GM10266 (cell line): Measurements from ENCODE around the gene HACD2.
"Not testable (repeated sequence)": the region's sequence is repeated elsewhere in the genome, so short reads cannot be mapped to it uniquely, and the experiment has no call there.

ENCODE experiments used
- DNase-seq: peaks from one replicate; pipeline ENCODE4 v3.0.0; 2012; ENCODE audit errors: extremely low spot score
- TF ChIP-seq, protein P1 (sequence below): IDR thresholded peaks from 2 replicates; pipeline ENCODE4 v1.5.1; 2012; ENCODE audit warnings: mild to moderate bottlenecking, low read depth; ENCODE audit not compliant: control insufficient read depth, insufficient read depth; ENCODE audit errors: missing control alignments

The HACD2 gene

DNA sequence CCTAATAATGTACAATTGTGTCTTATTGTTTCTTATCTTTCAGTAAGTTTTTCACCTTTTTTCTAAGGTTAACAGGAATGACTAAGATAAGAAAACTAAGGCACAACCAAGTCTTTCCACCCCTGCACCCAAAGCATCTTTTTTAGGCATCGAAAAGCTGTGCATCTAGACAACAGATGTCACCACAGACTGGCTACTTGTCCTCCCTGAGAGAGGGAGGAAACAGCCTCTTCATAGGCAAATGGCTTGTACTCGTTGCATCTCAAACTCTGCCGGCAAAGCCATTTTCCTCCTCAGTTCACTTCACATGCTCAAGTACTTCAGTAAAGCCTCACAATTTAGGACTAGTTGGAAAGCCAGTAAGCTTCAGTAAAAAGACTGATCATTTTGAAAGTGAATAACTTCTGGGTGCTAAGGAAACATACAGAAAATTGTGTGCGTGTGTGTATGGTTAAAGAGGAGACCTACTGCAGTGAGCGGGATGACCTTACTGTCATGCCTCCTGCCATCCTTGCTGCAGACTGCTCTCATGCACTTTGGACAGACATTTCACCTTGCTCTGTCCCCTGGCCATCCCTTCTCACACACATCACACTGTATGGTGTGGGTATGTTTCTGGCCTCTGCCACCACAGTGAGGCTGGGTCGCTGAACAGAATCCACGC is 36.5 kb upstream of the HACD2 start:
- TF ChIP-seq, protein P1, sequence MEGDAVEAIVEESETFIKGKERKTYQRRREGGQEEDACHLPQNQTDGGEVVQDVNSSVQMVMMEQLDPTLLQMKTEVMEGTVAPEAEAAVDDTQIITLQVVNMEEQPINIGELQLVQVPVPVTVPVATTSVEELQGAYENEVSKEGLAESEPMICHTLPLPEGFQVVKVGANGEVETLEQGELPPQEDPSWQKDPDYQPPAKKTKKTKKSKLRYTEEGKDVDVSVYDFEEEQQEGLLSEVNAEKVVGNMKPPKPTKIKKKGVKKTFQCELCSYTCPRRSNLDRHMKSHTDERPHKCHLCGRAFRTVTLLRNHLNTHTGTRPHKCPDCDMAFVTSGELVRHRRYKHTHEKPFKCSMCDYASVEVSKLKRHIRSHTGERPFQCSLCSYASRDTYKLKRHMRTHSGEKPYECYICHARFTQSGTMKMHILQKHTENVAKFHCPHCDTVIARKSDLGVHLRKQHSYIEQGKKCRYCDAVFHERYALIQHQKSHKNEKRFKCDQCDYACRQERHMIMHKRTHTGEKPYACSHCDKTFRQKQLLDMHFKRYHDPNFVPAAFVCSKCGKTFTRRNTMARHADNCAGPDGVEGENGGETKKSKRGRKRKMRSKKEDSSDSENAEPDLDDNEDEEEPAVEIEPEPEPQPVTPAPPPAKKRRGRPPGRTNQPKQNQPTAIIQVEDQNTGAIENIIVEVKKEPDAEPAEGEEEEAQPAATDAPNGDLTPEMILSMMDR, result no peak
- DNase-seq, result no peak

DNA sequence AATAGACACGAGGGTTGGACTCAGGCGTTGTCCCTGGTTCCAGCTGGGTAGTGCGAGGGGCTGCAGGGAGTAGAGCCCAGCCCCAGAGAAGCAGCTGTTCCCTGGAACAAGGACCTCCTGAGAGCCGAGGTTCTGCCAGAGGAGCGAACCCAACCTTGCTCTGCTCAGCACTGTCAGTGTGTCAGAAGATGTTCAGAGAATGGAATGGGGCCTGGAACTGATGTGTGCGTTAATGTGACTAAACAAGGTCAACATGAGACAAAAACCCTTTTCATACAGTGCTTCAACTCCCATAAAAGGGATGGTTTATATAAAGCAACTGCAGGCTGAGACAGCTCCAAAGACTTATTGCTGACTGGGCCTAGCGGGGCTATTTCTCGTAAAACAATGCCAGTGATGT is 35.5 kb upstream of the HACD2 start:
- TF ChIP-seq, protein P1, result no peak
- no peak for DNase-seq

DNA sequence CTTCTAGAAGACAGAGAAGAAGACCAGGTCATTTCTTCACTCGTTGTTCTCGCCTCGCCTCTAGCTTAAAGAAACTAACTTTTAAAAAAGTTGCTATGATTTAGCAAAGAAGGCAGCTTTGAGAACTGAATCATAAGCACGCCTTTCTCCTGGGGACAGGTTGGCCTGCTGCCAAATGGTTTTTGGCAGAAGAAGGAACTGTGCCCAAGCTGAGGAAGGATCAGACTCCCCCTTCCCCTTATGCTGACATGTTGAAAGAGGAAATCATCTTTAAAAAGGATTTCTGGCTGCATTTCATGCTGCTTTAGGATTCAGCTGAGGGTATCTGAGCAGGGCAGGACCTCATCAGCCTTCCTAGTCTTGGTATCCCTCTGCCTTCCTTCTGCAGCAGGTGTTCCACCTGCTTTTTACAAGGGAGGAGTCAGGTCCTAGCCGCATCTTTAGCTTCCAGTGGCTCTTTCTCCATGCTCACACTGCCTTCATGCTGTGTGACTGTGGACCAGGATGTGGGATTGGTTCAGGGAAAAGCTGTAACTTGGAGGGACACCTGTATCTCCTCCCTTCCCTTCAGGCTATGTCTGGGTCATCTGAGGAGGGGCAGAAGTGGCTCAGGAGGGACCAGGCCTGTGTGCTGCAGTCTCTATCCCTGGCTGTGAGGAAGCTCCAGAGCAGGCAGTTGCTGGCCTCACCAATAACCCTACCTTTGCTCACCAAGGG is 34.1 kb upstream of the HACD2 start:
- no peak for DNase-seq
- TF ChIP-seq, protein P1, result no peak

DNA sequence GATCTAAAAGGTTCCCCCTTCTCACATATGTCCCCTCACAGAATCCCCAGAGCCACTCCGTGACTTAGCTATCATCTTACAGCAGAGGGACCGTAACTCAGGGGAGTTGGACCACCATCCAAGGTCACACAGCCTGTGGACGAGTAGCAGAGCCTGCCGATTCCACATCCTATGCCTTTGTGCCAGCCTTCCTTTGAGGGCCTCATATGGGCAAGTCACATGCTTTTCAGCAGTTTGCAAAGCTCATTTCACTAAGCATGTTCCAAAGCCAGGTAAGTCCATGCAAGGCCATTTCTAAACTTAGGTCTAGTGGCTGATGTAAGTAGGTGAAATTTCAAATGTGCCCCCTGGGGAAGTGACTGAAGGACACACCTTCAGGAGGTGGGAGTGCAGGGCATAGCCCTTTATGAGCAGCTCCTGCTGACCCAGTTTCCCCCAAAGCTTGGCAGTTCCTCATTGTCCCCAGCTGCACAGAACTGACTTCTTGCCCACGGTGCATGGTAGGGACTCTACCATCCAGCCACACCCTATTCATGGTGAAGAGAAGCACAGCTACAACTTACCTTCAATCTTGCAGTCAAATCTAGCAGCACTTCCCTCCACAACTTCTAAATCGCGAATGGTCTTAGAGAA is 33.3 kb upstream of the HACD2 start:
- DNase-seq, result no peak
- TF ChIP-seq, protein P1, result no peak

DNA sequence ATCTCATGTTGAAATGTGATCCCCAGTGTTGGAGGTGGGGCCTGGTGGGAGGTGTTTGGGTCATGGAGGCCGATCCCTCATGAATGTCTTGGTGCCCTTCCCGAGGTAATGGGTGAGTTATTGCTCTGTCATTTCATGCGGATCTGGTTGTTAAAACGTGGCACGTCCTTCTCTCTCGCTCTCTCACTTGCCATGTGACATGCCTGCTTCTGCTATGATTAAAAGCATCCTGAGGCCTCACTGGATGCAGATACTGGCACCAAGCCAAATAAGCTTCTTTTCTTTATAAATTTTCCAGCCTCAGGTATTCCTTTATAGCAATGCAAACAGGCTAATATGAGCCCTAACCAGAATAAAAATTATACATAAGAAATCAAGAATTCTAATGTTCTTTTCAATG is 31.7 kb upstream of the HACD2 start:
- TF ChIP-seq, protein P1, result no peak
- no peak for DNase-seq

DNA sequence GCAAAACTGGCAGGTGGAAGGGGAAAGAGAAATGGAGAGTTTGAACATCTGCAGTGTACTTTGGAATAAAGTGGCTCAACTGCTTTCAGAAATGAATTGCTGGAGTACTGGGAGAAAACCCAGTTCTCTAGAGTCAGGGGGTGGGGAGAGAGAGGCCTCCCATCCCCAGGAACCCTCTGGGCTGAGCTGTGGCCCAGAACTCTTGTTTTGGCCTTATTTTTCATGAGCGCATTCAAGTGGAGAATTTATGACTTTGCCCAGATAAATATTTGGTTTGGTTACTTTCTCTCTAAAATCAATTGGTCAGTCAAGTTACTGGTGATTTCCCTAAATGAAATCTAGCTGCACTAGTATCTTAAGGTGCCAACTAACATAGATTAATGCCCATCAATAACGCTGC is 28.7 kb upstream of the HACD2 start:
- TF ChIP-seq, protein P1, result no peak
- no peak for DNase-seq

DNA sequence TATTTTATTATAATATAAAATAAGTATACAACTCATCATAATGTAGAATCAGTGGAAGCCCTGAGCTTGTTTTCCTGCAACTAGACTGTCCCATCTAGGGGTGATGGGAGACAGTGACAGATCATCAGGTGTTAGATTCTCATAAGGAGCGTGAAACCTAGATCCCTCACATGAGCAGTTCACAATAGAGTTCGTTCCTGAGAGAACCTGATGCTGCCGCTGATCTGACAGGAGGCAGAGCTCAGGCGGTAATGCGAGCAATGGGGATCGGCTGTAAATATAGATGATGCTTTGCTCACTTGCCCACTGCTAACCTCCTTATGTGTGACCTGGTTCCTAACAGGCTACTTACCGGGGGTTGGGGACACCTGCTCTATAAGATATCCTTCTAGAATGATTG is 26.8 kb upstream of the HACD2 start:
- DNase-seq, result not testable (repeated sequence)

DNA sequence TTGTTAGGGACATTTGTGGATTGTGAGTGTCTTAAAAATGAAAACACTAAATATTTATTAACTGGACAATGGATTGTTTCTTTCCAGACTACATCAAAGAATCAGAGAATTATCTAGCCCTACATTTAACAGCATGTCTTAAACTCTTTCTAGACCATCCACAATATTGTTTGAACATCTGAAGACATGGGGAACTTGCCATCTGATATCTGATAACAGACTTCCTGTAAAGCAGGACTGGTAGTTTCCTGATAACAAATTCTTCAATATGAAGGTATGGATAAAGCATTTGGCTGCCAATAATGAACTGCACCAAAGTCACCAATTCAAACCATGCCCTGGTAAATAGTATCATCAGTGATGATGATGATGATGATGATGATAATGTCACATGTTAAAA is 26.2 kb upstream of the HACD2 start:
- TF ChIP-seq, protein P1, result no peak
- DNase-seq, result no peak
